H1 (cell line): ENCODE data around the gene RAB5A.

Source experiments
- ATF2 ChIP-seq: IDR thresholded peaks from 2 replicates; pipeline ENCODE4 v1.6.1; 2012; ENCODE audit warnings: low read length, inconsistent platforms
- CREB1 ChIP-seq: IDR thresholded peaks from 2 replicates; pipeline ENCODE4 v1.6.1; 2012; ENCODE audit warnings: inconsistent platforms
- CTCF ChIP-seq, 3 experiments: IDR thresholded peaks; 1 replicate in 2 of 3; 2 replicates in 1 of 3; pipeline versions ENCODE4 v1.5.1 to v1.6.1; 2011; ENCODE audit warnings: low read length in 3 of 3, mild to moderate bottlenecking in 3 of 3, inconsistent platforms in 2 of 3, low read depth in 1 of 3, moderate library complexity in 1 of 3; ENCODE audit not compliant: insufficient read depth in 1 of 3; ENCODE audit errors: control extremely low read depth in 1 of 3
- EP300 ChIP-seq, 2 experiments: IDR thresholded peaks; 1 replicate in 1 of 2; 2 replicates in 1 of 2; pipeline ENCODE4 v1.6.1; 2011 to 2012; ENCODE audit warnings: low read depth in 2 of 2, low read length in 2 of 2, mild to moderate bottlenecking in 2 of 2, borderline replicate concordance in 1 of 2, inconsistent platforms in 1 of 2, moderate library complexity in 1 of 2
- EZH2 ChIP-seq: fragments of 200-600 bp; sonication (generic); IDR thresholded peaks from 2 replicates; pipeline ENCODE4 v1.7.1; 2012; ENCODE audit warnings: low read depth, mild to moderate bottlenecking, moderate library complexity, low read length, inconsistent platforms; ENCODE audit not compliant: severe bottlenecking
- JUN ChIP-seq: IDR thresholded peaks from 2 replicates; pipeline ENCODE4 v1.6.1; 2011; ENCODE audit warnings: low read depth, mild to moderate bottlenecking, improper control_type of control experiment, low read length
- MAFK ChIP-seq: IDR thresholded peaks from 2 replicates; pipeline ENCODE4 v1.6.1; 2012; ENCODE audit warnings: low read depth, mild to moderate bottlenecking, improper control_type of control experiment, low read length
- MAX ChIP-seq: IDR thresholded peaks from 2 replicates; pipeline ENCODE4 v1.6.1; 2012; ENCODE audit warnings: inconsistent platforms
- POLR2A ChIP-seq, 2 experiments: IDR thresholded peaks; 1 replicate in 1 of 2; 2 replicates in 1 of 2; pipeline ENCODE4 v1.6.1; 2011; ENCODE audit warnings: low read depth in 2 of 2, low read length in 2 of 2, mild to moderate bottlenecking in 2 of 2; ENCODE audit errors: control extremely low read depth in 1 of 2
- POLR2AphosphoS5 ChIP-seq: IDR thresholded peaks from 2 replicates; pipeline ENCODE4 v1.6.1; 2011; ENCODE audit warnings: low read depth, low read length
- SIN3A ChIP-seq, 2 experiments: IDR thresholded peaks in 1 of 2; conservative IDR thresholded peaks in 1 of 2; 2 replicates each; pipeline ENCODE4 v1.6.1; 2011 to 2012; ENCODE audit warnings: low read length in 2 of 2, improper control_type of control experiment in 1 of 2, low read depth in 1 of 2, mild to moderate bottlenecking in 1 of 2
- ZNF274 ChIP-seq: IDR thresholded peaks from 2 replicates; pipeline ENCODE4 v1.7.0; 2012; ENCODE audit warnings: low read length, borderline replicate concordance; ENCODE audit errors: extremely low read depth

GRCh38 chr3:19911452-19911851, 35.4 kb upstream of the RAB5A start:
- TF ChIP-seq ZNF274, result no peak
- no peak for TF ChIP-seq SIN3A (conservative IDR thresholded peaks at IDR 0.05 in 1 of 2, IDR thresholded peaks at IDR 0.05 in 1 of 2; ENCODE audit: low read depth in 1 of 2, low read length in 2 of 2)
- TF ChIP-seq CTCF (IDR thresholded peaks at IDR 0.05; ENCODE audit: control extremely low read depth in 1 of 3, insufficient read depth in 1 of 3, low read depth in 1 of 3, low read length in 3 of 3), result no peak
- TF ChIP-seq CREB1, result no peak
- no peak for TF ChIP-seq MAFK
- no peak for TF ChIP-seq POLR2A (IDR thresholded peaks at IDR 0.05; ENCODE audit: control extremely low read depth in 1 of 2, low read depth in 2 of 2, low read length in 2 of 2)
- TF ChIP-seq POLR2AphosphoS5, result no peak
- TF ChIP-seq ATF2, result no peak
- no peak for TF ChIP-seq MAX
- no peak for TF ChIP-seq JUN
- no peak for TF ChIP-seq EP300 (IDR thresholded peaks at IDR 0.05; ENCODE audit: borderline replicate concordance in 1 of 2, low read depth in 2 of 2, low read length in 2 of 2)
- no peak for TF ChIP-seq EZH2
